DMS53 treated with DMSO at 0.1 percent for 48 hours (cell line): ENCODE measurements around the gene ITIH1.
"Not testable (repeated sequence)": the region's sequence is repeated elsewhere in the genome, so short reads cannot be mapped to it uniquely, and the experiment has no call there.

Experiments
- DNase-seq: peaks from one replicate; lab custom pipeline; 2025; ENCODE audit not compliant: unreplicated experiment; lab: John Stamatoyannopoulos, UW

ITIH1 gene, protein sequence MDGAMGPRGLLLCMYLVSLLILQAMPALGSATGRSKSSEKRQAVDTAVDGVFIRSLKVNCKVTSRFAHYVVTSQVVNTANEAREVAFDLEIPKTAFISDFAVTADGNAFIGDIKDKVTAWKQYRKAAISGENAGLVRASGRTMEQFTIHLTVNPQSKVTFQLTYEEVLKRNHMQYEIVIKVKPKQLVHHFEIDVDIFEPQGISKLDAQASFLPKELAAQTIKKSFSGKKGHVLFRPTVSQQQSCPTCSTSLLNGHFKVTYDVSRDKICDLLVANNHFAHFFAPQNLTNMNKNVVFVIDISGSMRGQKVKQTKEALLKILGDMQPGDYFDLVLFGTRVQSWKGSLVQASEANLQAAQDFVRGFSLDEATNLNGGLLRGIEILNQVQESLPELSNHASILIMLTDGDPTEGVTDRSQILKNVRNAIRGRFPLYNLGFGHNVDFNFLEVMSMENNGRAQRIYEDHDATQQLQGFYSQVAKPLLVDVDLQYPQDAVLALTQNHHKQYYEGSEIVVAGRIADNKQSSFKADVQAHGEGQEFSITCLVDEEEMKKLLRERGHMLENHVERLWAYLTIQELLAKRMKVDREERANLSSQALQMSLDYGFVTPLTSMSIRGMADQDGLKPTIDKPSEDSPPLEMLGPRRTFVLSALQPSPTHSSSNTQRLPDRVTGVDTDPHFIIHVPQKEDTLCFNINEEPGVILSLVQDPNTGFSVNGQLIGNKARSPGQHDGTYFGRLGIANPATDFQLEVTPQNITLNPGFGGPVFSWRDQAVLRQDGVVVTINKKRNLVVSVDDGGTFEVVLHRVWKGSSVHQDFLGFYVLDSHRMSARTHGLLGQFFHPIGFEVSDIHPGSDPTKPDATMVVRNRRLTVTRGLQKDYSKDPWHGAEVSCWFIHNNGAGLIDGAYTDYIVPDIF

DNA sequence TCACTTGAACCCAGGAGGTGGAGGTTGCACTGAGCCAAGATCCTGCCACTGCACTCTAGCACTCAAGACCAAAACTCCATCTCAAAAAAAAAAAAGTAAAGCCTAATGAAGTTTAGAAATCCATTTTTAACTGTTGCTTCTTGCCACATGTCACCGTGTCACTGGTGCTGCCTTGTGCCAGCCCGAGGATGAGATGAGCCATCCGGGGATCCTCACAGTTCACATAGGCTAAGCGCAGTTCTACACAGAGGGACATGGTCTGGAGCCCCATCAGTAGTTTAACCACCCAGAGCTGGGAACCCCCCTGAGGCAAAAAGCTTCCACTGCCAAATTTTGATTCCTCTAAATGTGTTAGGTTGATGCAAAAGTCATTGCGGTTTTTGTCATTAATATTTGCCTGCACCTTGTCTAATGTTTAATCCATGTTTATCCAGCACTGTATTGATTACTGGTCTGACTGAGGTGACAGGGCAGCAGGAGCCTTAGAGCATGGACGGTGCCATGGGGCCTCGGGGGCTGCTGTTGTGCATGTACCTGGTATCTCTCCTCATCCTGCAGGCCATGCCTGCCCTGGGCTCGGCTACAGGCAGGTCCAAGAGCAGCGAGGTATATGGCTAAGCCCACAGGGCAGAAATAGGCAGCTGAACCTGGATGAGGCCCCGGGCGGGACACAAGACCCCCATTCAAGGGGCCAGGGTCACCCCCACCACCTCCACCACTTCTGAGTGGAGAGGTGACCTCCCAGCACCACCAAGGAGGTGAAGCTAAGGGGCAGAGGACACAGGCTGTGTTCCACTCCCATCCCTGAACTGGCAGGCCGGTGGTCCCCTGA, at the start of gene ITIH1:
Gene ITIH1, plus strand, starts transcription at position 473 of the 832 bp plus-strand sequence. Its CDS starts 17 bp downstream, at position 490.
- no peak for DNase-seq

DNA sequence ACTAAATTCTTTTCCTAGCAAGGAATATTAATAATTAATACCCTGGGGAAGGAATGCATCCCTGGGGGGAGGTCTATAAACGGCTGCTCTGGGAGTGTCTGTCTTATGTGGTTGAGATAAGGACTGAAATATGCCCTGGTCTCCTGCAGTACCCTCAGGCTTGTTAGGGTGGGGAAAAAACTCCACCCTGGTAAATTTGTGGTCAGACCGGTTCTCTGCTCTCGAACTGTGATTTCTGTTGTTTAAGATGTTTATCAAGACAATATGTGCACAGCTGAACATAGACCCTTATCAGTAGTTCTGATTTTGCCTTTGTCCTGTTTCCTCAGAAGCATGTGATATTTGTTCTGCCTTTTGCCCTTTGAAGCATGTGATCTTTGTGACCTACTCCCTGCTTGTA, 48.6 kb upstream of the ITIH1 start:
- not testable (repeated sequence) for DNase-seq

- DNase-seq = no peak
Observed at GRCh38 chr3:52730681-52731080, 46.7 kb upstream of the ITIH1 start.

- DNase-seq = no peak
Observed at GRCh38 chr3:52731590-52731989, 45.8 kb upstream of the ITIH1 start.

- DNase-seq = no peak
Observed at GRCh38 chr3:52733256-52733891, 44.0 kb upstream of the ITIH1 start.

GRCh38 chr3:52739730-52740129, 37.7 kb upstream of the ITIH1 start:
- no peak for DNase-seq

DNA sequence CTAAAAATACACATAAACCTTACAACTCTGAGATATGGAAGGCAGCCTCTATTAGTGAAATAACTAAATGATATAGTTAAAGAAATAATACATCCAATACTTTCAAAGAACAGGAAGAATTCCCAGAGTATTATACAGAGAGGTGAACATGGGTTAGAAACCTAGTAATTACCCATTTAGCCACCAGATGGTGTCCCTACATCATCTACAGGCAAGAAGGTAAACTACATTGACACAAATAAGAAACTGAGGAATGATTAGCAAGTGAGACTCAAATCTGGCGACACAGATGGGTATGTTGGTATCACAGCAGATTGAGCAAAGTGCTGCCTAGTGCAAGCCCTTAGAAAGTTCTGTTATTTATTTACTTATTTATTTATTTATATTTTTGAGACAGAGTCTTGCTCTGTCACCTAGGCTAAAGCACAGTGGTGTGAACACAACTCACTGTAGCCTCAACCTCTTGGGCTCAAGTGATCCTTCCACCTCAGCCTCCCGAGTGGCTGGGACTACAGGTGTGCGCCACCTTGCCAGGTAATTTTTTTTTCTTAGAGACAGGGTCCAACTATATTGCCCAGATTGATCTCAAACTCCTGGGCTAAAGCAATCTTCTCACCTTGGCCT, 34.9 kb upstream of the ITIH1 start:
- no peak for DNase-seq

- no peak for DNase-seq
Observed at GRCh38 chr3:52743152-52743551, 34.2 kb upstream of the ITIH1 start.

DNA sequence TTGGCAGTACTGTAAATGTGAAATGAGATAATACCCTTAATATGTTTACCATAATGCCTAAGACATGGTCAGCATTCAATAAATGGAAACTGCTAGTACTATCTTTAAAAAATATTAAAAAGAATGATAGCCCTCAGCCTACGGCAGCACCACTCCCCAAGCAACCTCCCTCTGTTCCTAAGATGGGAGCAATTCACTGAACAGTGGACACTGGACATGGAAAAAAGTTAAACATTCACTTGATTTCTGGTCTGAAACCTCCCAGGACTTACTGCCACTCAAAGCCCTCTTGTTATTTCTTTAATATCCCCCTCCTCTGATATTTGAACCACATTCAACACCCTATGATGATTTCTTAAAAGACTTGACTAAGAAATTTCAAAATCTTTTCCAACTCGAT, 33.7 kb upstream of the ITIH1 start:
- no peak for DNase-seq

GRCh38 chr3:52752045-52752660, 25.2 kb upstream of the ITIH1 start:
- DNase-seq = no peak

GRCh38 chr3:52754373-52754772, 23.0 kb upstream of the ITIH1 start:
- DNase-seq = no peak

DNA sequence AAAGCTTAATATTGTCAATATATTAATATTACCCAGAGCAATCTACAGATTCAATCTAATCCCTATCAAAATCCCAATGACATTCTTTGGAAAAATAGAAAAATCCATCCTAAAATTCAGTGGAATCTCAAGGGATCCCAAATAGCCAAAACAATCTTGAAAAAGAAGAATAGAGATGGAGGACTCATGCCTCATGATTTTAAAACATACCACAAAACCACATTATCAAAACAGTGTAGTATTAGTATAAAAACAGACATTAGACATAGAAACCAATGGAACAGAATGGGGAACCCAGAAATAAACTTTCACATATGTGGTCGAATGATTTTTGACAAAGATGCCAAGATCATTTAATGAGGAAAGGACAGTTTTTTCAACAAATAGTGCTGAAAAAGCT, 21.3 kb upstream of the ITIH1 start:
- DNase-seq = no peak

DNA sequence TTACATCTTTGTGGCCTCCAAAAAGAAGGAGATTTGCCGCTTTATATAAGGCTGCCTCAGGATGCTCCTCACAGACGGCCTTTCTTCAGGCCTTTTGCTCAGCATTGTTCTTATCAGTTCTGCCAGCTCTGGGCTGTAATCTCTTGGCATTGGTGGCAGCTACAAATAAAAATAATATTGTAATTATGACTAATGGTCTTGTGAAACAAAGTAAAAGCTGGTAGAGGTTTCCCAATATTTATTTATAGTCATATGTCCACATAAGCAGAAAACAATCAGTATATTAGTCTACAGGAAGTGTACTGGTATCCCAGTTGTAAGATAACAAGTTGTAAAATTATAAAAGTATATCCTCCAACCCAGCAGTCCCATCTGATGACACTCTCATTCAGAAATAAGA, 13.9 kb upstream of the ITIH1 start:
- no peak for DNase-seq

GRCh38 chr3:52769786-52770455, 7.5 kb upstream of the ITIH1 start:
- DNase-seq = no peak

GRCh38 chr3:52770496-52771333, 6.7 kb upstream of the ITIH1 start, which contains the start of gene NEK4:
TSS of gene NEK4 (minus strand) at chr3:52770940. CDS start at chr3:52770746, 194 bp downstream.
- DNase-seq = peak; percentile 22

GRCh38 chr3:52771334-52771681, 6.1 kb upstream of the ITIH1 start:
- no peak for DNase-seq

DNA sequence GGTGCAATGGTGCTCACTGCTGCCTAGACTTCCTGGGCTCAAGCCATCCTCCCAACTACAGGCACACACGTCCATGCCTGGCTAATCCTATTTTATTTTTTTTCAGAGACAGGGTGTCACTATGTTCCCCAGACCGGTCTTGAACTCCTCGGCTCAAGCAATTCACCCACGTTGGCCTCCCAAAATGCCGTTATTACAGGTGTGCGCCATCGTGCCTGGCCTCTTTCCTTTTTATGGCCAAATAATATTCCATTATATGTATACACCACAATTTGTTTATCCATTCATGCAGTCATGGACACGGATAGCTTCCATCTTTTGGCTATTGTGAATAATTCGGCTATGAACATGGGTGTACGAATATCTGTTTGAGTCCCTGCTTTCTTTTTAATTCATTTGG, 5.7 kb upstream of the ITIH1 start:
- DNase-seq = no peak

GRCh38 chr3:52773361-52774065, 3.9 kb upstream of the ITIH1 start:
- no peak for DNase-seq
